ENCODE measurements around the gene THEMIS.

- TF ChIP-seq EZH2 (IDR thresholded peaks at IDR 0.05) (no peak), POLR2AphosphoS5 (IDR thresholded peaks at IDR 0.05; ENCODE audit: borderline replicate concordance, low read depth, low read length) (no peak)
Observed at GRCh38 chr6:127938701-127939100, 37.8 kb upstream of the THEMIS start.
